ENCODE results near the gene XYLT1. TPM values are rescaled to one million over a fixed set of nuclear protein-coding genes. Genes with fewer than 3 reads are reported as not detected.

The XYLT1 gene
- total RNA-seq: 10 to 100 TPM; 23.1 to 44.0 (median 34.1) TPM
- long read RNA-seq, donor 1, full-length matches to known transcripts: 2 of 30 reads
- long read RNA-seq, donor 1, partial matches to known transcripts: 9 of 30 reads
- long read RNA-seq, donor 1, other reads (novel, unspliced or antisense): 19 of 30 reads
- long read RNA-seq, donor 2, partial matches to known transcripts: 0 of 3 reads
- long read RNA-seq, donor 2, other reads (novel, unspliced or antisense): 3 of 3 reads

GRCh38 chr16:17470908-17471718, at the start of gene XYLT1:
Gene XYLT1 (minus strand): TSS chr16:17470960. CDS start chr16:17470796, 164 bp downstream.
- no peaks in the 10 kb centered on the region for H3K36me3 ChIP-seq (ENCODE audit: low read depth)
- ATAC-seq (peak; percentile 40), DNase-seq (peak; percentile 66 to 75 (median 71))
- H3K4me1 ChIP-seq (ENCODE audit: low read depth): peaks cover 36% of the 10 kb centered on the region
- H3K4me3 ChIP-seq: peak within 1 kb of the TSS; percentile 56
- TF ChIP-seq, protein P1, sequence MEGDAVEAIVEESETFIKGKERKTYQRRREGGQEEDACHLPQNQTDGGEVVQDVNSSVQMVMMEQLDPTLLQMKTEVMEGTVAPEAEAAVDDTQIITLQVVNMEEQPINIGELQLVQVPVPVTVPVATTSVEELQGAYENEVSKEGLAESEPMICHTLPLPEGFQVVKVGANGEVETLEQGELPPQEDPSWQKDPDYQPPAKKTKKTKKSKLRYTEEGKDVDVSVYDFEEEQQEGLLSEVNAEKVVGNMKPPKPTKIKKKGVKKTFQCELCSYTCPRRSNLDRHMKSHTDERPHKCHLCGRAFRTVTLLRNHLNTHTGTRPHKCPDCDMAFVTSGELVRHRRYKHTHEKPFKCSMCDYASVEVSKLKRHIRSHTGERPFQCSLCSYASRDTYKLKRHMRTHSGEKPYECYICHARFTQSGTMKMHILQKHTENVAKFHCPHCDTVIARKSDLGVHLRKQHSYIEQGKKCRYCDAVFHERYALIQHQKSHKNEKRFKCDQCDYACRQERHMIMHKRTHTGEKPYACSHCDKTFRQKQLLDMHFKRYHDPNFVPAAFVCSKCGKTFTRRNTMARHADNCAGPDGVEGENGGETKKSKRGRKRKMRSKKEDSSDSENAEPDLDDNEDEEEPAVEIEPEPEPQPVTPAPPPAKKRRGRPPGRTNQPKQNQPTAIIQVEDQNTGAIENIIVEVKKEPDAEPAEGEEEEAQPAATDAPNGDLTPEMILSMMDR (IDR thresholded peaks at IDR 0.05): no peak
- intact Hi-C loops (cut with DNase I, micrococcal nuclease): no loop called here
- no peaks in the 10 kb centered on the region for H3K9me3 ChIP-seq

- Histone ChIP-seq H3K4me3 (no peak overlapping the region), H3K9me3 (no peaks in the 10 kb centered on the region), H3K4me1 (ENCODE audit: low read depth) (no peaks in the 10 kb centered on the region), H3K36me3 (ENCODE audit: low read depth) (no peaks in the 10 kb centered on the region)
- ATAC-seq (no peak), DNase-seq (no peak)
- intact Hi-C loops (cut with DNase I, micrococcal nuclease): no loop called here
- TF ChIP-seq, protein P1 (IDR thresholded peaks at IDR 0.05): no peak
These were observed 49.4 kb upstream of the XYLT1 start for GRCh38 chr16:17520111-17520510.

DNA sequence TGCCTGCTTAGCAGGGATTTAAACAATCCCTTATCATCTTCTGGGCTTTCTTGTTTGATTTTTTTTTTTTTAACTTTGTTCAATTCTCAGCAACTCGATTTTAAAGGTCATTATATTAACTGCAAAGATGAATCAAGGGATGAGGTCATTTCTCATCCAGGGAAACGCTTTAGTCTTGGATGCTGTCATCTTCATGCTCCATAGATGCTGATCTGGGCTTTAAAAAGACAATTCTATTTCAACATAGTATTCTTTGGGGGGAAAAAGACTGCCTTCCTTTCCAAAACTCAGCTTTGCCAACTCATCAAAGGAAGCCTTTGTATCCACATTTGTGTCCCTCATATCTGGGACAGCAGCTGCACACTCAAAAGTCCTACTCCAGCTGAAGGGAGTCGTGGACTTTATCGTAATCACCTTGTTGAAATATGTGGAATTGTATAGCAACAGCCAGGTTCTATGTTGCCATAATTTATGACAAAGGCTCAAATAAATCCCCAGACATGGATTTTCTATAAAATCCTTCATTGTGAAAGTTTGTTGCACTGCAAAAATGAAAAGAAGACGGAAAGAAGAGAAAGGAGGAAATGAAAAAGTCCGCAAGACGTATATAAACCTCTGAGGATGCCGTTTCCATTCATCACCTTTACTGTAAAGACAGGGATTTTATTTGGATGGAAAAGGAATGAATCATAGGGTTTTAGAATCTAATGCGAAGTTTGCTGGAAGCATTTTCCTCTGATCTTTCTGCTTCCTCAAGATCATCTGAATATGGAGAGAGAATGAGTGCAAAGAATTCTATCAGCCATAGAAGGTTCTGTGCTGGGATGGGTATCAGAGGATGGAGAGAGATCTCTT, 48.6 kb upstream of the XYLT1 start:
- no peak for ATAC-seq
- Histone ChIP-seq H3K36me3 (ENCODE audit: low read depth) (no peaks in the 10 kb centered on the region), H3K4me1 (ENCODE audit: low read depth) (no peaks in the 10 kb centered on the region), H3K4me3 (no peak overlapping the region), H3K9me3 (no peaks in the 10 kb centered on the region)
- intact Hi-C loops (cut with DNase I, micrococcal nuclease): no loop called here
- TF ChIP-seq, protein P1 (IDR thresholded peaks at IDR 0.05): no peak
- DNase-seq: no peak

GRCh38 chr16:17518441-17518840, 47.7 kb upstream of the XYLT1 start:
- Histone ChIP-seq H3K36me3 (ENCODE audit: low read depth) (no peaks in the 10 kb centered on the region), H3K4me1 (ENCODE audit: low read depth) (no peaks in the 10 kb centered on the region), H3K9me3 (no peaks in the 10 kb centered on the region), H3K4me3 (no peak overlapping the region)
- TF ChIP-seq, protein P1 (IDR thresholded peaks at IDR 0.05): no peak
- DNase-seq (no peak), ATAC-seq (no peak)
- intact Hi-C loops (cut with DNase I, micrococcal nuclease): no loop called here

DNA sequence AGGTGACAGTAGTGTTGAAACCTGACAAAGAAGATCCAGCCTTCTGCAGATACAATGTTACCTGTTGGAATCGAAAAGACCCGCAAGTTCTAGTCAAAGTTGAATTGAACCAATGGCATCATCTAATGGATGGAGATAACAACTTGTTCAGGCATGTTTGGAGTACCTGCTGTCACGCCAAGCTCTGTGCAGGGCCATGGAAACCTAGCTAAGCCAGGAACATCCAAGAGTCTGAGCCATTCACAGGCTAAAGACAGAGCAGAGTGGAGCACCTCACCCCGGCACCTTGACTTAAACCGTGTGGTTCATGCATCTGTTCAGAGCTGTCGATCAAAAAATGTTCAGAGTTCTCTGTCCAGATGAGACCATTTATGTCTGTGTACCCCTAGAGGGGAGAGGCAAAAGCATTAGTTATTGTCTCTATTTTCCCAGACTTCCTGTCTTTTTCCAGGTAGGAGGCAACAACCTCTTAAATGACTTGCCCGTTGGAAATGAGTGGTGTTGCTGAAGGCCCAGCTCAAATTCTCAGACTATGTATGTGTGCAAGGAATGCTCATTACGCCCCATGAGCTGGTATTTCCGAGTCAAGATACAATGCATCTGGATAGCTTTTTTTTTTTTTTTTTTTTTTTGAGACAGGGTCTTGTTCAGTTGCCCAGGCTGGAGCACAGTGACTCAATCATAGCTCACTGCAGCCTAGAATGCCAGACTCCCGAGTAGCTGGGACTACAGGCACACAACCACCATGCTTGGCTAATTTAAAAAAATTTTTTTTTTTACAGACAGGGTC, 44.9 kb upstream of the XYLT1 start:
- no peak overlapping the region for H3K4me3 ChIP-seq
- DNase-seq (no peak), ATAC-seq (no peak)
- H3K4me1 ChIP-seq (ENCODE audit: low read depth): no peaks in the 10 kb centered on the region
- no peaks in the 10 kb centered on the region for H3K9me3 ChIP-seq
- intact Hi-C loops (cut with DNase I, micrococcal nuclease): no loop called here
- H3K36me3 ChIP-seq (ENCODE audit: low read depth): no peaks in the 10 kb centered on the region
- TF ChIP-seq, protein P1 (IDR thresholded peaks at IDR 0.05): no peak
